Stimulated activated CD8-positive, alpha-beta memory T cell treated with anti-CD3 and anti-CD28 coated beads, Interleukin-4, amount 100 ng/mL, for 48 hours (primary cell): ENCODE results near the gene NRDC.
A peak's percentile ranks its signal among the peaks of the same experiment; 100 is the strongest.
"Not testable (repeated sequence)": the region's sequence is repeated elsewhere in the genome, so short reads cannot be mapped to it uniquely, and the experiment has no call there.

Experiments
- DNase-seq: peaks from one replicate; pipeline ENCODE4 v3.0.0-alpha.2; 2020

The NRDC gene

GRCh38 chr1:51878616-51879336 is at the start of gene NRDC:
Gene NRDC, minus strand, starts transcription at chr1:51878727. Its CDS starts 112 bp downstream, at chr1:51878615.
- DNase-seq = peak; percentile 99

- DNase-seq = no peak
These were observed 48.5 kb upstream of the NRDC start for GRCh38 chr1:51927029-51927428.

GRCh38 chr1:51926171-51926812 is 47.8 kb upstream of the NRDC start:
- DNase-seq = no peak

- peak; percentile 60 for DNase-seq
These were observed 45.9 kb upstream of the NRDC start for GRCh38 chr1:51924455-51924854.

- DNase-seq = no peak
These were observed 43.5 kb upstream of the NRDC start for GRCh38 chr1:51922040-51922439.

GRCh38 chr1:51920130-51920529 is 41.6 kb upstream of the NRDC start:
- DNase-seq = no peak

GRCh38 chr1:51919684-51920083 is 41.2 kb upstream of the NRDC start:
- no peak for DNase-seq

- no peak for DNase-seq
These were observed 38.3 kb upstream of the NRDC start for GRCh38 chr1:51916587-51917405.

GRCh38 chr1:51915951-51916350 is 37.4 kb upstream of the NRDC start:
- no peak for DNase-seq

- no peak for DNase-seq
These were observed 34.4 kb upstream of the NRDC start for GRCh38 chr1:51912881-51913280.

GRCh38 chr1:51910221-51911000 is 31.9 kb upstream of the NRDC start:
- no peak for DNase-seq

- DNase-seq = no peak
These were observed 30.0 kb upstream of the NRDC start for GRCh38 chr1:51908499-51908898.

GRCh38 chr1:51907079-51907702 is 28.7 kb upstream of the NRDC start:
- no peak for DNase-seq

GRCh38 chr1:51906306-51907078 is 28.0 kb upstream of the NRDC start:
- DNase-seq = no peak

GRCh38 chr1:51902456-51902855 is 23.9 kb upstream of the NRDC start:
- DNase-seq = no peak

- DNase-seq = no peak
These were observed 22.6 kb upstream of the NRDC start for GRCh38 chr1:51901151-51901550.

- no peak for DNase-seq
These were observed 20.5 kb upstream of the NRDC start for GRCh38 chr1:51899022-51899421.

- no peak for DNase-seq
These were observed 19.7 kb upstream of the NRDC start for GRCh38 chr1:51898090-51898734.

- no peak for DNase-seq
These were observed 19.1 kb upstream of the NRDC start for GRCh38 chr1:51897699-51898031.

- DNase-seq = not testable (repeated sequence)
These were observed 16.2 kb upstream of the NRDC start for GRCh38 chr1:51894748-51895147.

- no peak for DNase-seq
These were observed 265 bp downstream of the NRDC start for GRCh38 chr1:51878308-51878615.
